Hepatic stellate cell (primary cell): ENCODE data around the gene TNFSF10.

ENCODE experiments used
- DNase-seq: peaks from one replicate; pipeline ENCODE4 v3.0.0; 2011; ENCODE audit warnings: low spot score

Gene TNFSF10

DNA sequence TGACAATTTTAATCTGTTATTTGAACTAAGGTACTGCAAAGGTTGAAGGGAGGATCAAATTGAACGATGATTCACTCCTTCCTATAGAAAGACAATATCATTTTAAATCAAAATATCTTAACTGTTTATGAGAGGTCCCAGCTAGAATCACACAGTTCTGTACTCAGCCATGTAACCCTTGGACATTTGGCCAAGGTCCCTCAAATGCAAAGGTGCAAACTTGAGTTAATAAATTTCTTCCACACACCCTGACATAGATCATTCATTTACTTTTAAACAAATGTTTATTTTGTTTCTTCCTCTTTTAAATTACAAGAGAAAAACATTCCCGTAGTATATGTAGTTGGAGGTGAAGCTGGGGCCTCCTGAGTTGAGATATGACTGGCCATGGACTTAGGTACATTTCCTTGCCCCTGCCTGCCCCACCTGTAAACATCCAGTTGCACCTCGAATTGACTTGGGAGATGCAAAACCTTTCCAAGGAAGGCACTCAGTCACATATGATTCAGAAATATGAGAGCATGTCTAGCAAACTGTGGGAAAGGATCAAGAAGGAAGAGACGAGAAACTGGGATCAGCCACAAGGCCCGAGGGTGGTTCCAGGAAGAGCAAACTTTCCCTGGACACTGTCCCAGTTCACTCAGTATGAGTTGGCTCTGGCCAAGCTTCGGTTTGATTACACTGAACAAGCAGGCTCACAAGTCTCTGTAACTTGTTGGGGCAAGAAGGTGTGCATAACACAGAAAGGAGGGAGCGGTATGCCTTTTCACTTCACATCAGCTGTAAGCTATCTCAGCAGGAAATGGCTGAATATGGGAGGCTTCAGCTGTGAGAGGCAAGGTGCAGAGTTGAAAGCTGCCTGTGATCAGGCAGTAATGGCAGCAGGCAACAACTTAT lies 6.7 kb downstream of the TNFSF10 start:
- peak; percentile 10 for DNase-seq

DNA sequence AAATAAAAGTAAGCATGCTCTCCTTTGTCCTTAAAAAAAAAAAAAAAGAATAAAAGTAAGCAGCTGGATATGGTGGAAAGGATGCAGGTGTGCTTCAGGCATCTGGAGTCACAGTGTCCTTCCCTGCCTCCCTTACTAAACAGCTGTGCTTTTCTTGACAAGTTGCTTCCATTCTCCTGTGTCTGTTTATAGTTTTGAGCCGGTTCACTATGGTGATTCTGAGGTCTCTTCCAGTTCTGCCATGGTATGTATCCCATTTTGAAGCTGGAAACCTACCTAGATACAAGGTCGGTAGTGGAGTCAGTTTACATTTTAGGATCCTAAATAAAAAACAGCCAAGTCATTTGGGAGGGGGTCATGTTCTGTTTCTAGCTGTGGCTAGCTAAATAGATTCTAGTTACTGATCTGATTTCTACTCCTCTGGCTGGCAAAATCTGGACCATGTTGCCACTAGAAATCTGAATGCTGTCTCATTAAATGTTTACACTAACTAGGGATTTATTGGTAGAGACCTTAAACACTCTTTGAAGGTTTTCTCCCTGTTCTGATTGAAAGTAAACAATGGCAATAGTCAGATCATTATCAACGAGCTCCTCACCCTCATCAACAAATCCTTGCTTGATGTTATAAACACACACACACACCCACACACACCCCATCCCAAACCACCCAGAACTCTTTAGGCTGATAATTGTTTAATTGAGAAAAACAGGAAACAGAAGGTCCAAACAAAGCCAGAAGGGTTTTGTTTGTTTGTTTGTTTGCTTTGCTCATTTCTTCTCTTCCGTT lies 7.9 kb downstream of the TNFSF10 start:
- DNase-seq: no peak

DNA sequence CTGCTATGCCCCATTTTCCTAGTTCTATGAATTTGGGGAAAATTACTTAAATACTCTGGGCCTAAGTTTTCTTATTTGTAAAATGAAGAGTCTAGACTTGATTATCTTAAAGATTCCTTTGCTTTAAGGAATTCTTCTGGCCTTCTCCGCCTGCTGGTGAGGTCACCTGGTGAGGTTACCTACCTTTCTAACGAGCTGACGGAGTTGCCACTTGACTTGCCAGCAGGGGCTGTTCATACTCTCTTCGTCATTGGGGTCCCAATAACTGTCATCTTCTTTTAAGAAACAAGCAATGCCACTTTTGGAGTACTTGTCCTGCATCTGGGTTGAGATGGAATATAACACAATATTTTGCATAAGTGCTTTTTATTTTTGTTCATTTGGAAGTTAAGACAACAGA lies 8.6 kb downstream of the TNFSF10 start:
- no peak for DNase-seq

DNA sequence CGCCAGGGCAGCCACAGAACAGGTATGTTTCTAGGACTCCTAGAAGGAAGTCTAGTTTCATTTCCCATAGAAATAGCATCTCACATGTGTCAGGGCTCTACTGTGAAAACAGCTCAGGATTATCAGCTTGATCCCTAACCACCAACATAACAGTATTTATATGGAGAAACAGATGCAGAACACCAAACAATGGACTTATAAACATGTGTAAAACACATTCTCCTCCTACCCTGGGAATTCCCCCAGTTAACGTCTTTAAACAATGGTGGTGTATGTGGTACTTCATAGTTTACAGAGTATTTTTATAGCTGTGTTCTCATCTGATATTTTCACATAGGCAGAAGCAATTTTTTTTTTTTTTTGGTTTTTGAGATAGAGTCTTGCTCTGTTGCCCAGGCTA lies 9.7 kb downstream of the TNFSF10 start:
- DNase-seq: no peak

DNA sequence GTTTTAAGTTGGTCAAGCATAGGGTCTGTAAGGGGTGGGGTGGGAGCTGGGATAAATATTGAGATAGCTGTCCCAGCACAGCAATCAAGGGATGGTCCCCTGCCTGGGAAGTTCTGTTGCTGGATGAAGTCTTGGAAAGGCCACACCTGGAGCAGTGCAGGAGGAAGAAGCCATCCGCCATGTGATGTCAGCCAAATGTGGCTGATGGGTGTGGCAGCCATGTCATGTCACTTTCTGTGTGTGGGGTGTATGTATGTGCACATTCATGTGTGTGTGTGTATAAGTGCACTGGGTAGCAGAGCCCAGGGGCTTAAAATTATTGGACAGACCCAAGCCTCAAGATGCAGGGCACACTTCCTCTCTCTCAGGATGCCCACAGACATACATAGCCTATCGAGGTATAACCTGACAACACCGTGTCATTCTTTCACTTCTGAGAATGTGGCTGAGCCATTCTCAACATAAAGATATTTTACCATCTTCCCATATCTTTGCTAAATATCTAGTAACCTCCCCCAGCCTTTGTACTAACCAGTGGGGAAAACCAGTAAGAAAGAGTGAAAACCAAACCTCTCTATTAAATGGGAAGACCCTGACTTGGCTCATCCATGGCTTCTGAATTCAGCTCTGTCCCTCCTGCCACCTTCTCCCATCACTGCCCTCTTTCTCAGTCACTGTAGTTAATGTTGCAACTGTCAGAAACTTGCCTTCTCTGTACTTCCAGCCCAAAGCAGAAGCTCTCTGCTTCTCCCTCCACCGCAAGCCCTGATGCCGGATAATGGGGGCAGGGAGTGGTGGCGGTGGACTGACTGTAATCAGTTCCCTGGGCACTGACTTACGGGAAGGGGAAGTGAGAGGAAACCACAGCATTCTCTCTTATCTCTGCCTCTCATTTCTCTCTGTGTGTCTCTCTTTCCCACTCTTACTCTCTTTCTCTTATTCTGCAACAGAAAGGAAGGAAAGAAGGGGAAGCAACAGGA lies 11.2 kb downstream of the TNFSF10 start:
- DNase-seq: peak; percentile 9

DNA sequence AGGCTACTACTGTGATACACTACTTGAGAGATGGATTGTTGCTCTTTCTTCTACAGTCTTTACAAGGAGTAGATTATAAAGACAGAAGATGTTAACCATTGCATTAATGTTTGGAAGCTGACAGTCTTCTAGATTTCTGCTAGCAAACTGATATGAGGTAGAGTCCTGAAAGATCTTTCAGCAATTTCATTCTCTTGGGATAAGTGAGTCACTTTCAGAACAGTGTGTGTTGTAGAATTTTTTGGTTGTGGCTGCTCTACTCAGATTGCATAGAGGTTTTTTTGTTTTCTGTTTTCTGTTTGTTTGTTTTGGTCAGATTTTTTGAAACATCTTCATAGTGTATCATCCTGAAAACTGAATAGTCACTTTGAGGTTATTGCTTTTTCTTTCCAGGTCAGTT lies 17.1 kb downstream of the TNFSF10 start:
- no peak for DNase-seq

DNA sequence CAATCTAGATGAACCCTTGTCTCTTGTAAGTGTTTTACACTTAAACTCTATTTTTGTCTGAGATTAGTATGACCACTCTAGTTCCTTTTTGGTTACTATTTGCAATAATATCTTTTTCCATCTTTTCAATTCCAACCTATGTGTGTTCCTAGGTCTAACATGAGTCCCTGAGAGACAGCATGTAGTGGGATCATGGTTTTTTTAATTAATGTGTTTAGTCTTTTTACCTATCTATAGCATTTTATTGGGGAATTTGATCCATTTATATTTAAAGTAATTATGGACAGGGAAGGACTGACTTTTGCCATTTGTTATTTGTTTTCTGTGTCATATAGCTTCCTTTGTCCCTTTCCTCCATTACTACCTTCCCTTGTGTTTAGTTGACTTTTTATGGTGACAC lies 21.7 kb downstream of the TNFSF10 start:
- DNase-seq: no peak

DNA sequence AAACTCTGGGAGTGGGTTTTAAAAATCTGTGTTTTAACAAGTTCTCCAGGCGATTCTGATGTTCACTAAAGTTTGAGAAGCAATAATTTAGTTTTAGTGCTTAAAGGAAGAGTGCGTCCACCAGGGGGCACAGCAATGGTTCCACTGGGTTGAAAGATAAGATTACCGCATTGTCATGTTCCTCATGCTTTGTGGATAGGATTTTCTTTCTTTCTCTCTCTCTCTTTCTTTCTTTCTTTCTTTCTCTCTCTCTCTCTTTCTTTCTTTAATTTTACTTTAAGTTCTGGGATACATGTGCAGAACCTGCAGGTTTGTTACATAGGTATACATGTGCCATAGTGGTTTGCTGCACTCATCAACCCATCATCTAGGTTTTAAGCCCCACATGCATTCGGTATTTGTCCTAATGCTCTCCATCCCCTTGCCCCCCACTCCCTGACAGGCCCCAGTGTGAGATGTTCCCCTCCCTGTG lies 33.0 kb downstream of the TNFSF10 start:
- peak; percentile 24 for DNase-seq

DNA sequence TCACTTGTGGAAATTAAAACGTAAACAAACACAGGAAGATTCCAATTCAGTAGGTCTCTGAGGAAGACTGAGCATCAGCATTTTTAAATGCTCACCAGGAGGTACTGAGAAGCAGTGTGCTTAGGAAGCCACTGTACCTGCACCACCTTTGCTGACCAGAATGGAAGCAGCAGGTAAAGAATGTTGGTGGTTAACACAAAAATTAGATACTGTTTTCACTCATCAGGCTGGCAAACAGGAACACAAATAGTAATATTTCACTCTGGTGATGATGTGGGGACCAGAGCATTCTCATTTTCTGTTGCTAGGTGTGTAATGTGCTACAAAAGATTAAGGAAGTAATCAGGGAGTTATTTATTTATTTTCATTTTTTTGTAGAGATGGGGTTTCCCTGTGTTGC lies 45.1 kb downstream of the TNFSF10 start:
- DNase-seq: no peak

DNA sequence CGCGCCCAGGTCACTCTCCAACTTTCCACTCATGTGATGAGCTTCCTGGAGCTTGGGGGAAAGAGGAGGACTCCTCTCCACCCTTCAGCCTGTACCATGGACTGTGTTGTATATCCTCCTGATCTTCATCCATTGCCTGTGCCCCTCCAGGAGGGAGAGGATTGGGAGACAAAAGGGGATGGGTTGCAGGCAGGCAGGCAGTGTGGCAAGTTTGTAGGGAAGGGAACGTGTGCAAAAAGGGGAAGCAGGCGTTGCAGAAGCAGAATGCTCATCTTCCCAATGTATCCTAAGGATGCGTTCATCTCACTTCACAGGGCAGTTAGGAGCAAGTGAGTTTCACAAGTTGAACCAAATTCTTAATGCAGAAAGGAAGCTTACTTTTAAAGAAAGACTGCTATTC lies 46.9 kb downstream of the TNFSF10 start:
- DNase-seq: no peak

DNA sequence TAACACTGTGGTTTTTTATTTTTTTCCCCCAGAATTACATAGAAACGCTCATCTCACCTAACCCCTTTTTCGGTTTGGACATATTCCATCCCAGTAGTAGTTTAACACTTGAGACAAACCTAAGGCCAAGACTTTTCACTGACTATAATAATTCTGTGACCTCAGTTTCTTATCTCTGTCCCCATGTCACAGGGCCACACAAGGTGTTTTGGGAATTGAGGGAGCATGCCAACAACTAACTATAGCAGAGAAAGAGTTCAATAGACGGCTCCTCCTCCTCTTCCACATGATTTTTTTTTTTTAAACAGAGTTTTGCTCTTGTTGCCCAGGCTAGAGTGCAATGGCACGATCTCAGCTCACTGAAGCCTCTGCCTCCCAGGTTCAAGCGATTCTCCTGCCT lies 47.5 kb downstream of the TNFSF10 start:
- no peak for DNase-seq

DNA sequence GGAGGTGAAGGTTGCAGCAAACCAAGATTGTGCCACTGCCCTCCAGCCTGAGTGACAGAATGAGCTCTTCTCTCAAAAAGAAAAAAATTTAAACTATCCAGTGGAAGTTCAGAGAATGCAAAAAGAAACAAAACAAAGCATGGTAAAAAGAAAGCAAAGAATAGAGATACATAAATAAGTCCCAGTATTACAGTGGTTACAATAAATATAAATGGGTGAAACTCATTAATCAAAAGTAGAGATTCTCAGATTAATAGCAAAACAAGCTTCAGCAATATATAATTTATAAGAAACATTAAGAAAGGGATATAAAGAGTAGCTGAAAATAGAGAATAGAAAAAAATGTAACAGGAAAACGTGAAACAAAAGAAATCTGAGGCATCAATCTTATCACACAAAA lies 51.3 kb downstream of the TNFSF10 start:
- no peak for DNase-seq

DNA sequence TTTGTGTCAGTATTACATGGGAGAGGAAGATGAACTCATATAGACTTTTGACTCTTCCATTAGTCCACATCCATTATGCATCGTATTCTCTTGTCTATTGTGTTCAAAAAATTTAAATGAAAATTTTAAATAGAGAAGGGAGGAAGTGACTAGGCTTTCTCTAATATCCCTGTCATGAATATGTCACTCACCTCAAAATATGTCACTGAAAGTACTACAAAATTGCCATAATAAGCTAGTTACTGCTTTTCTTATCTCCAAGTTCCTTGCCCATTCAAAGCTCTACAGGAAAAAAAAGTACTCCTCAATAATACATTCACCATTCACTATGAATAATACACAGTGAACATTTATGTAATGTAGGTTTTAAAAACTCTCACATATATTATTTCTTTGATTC lies 52.6 kb downstream of the TNFSF10 start:
- DNase-seq: no peak

DNA sequence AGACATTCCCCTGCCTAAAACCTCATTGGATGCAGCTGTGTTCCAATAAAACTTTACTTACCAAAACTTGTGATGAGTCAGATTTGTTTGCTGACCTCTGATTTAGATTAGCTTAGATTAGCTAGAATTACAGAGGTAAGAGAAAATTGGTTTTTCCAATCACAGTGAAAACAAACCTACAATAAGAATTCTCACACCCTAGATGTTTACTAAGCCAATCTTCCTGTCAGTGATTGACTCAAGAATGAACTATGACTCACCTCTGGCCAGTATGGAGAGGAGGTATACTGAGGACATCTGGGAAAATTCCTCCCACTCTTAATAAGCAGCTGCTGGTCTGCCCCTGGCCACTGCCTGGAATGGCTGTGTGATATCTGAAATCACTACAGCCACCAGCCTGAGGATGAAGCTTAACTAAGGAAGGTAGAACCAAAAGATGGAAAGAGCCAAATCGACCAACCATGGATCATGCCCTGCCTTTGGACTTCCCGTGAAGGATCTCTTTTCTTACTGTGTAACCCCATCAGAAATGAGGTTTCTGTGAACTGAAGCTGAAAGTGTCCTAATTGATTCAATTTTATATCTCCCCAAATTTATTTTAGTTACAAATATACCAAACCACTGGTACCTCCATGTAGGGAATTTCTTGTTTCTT lies 55.9 kb downstream of the TNFSF10 start:
- no peak for DNase-seq

DNA sequence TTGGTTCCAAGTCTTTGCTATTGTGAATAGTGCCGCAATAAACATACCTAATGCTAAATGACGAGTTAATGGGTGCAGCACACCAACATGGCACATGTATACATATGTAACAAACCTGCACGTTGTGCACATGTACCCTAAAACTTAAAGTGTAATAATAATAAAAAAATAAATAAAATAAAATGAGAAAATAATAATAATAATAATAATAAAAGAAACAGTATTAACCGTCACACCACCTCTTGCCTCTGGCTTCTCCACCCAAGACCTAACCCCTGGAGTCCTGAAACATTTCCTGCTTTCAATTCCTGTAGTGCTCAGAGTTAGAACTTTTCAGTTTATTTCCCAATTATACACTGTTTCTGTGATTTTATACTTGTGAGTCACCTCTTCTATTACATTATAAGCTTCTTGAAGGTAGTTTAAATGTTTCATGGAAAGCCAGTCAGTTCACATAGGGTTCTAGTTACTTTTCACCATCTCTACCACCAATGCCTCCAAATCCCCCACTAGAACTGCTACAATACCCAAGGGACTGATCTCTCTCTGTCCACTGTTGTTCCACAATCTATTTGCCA lies 56.6 kb downstream of the TNFSF10 start:
- no peak for DNase-seq

DNA sequence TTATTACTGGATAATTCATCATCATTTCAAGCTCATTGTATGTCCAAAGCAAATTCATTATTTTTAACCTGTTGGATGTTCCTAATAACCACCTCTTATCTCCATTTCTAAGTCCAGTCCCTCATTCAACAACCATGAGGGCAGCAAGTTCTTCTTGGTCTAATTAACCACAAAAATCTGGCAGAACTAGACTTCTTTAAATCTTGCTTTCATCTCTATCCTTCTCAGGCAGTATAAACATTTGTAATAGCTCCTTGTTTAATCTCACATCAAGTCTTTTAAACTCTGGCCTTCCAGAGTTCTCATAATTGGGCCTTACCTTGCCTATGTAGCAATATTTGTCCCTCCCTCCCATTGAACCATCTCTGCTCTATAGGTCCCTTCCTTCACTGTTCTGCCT lies 57.9 kb downstream of the TNFSF10 start:
- no peak for DNase-seq

DNA sequence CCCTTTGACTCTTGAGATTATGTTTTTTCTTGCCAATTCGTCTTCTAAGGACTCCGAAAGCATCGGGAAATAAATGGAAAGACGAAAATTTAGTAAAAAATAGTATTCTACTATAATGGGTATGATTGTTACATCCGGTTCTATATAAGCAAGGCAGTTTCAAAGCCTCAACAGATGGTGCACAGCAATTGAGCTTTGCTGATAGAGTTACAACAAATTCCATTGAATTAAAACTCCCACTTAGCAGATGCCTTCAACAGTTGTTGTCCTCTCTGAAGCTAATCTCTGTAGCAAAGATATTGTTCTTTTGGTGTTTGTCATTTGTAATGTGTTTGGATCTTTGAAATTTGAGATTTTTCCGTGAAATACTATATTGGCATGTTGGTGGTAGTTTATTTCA lies 58.9 kb downstream of the TNFSF10 start:
- no peak for DNase-seq

DNA sequence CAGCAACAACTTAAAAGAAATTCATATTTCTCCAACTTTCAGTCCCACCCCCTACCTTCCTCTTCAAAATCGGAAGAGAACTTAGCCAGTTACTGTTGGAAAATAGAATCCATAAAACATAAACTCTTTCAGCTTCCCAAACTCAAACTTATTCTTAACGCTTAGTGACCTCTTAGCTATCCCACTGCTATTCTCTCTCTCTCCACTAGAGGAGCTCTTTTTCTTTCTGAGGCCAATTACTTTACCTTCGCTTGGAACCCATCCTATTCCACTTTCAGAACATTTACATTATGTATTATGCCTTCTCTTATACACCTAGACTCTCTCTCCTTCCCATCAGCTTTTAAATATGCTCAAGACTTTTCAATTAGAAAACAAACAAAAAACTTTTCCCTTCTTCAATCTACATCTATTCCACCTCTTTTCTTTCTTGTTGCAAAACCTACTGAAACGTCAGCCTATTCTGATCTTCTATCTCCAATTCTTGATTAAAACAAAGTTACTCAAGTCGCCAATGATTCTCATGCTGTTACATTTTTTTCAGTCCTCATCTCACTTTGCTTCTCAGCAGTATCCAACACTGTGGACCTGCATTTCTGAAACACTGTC lies 61.6 kb downstream of the TNFSF10 start:
- DNase-seq: peak; percentile 29

DNA sequence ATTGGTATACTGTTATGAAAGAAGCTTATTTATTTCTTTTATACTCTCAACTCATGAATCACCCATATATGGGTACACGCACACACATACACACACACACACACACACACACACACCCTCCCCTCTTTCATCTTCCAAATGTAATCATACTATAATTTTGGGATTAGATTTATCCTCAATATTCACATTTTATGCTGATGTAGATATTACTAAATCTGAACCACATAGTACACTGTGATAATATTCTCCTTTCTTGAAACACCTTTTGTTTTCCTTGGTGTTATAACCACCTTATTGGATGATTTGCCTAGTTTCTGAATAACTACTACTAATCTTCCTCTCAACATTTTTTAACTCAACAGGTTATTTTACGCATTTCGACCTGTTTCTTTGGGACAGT lies 66.8 kb downstream of the TNFSF10 start:
- DNase-seq: no peak
